Measurements from ENCODE around the gene ESYT2. TPM values are rescaled to one million over a fixed set of nuclear protein-coding genes. Genes with fewer than 3 reads are reported as not detected.

The ESYT2 gene
- polyA plus RNA-seq, 1 of the 3 experiments (the other 2 are of a cell fraction), result 34.2 TPM

GRCh38 chr7:158723714-158724385 is 105.5 kb downstream of the ESYT2 start:
- peaks cover 4% of the 10 kb centered on the region for H3F3A ChIP-seq (replicated peaks; ENCODE audit: insufficient read depth)
- H3K4me1 ChIP-seq (ENCODE audit: control insufficient read depth in 1 of 2, insufficient read depth in 2 of 2, low read depth in 1 of 2, low read length in 1 of 2), result no peaks in the 10 kb centered on the region
- H3K9ac ChIP-seq, result no peak overlapping the region
- 87% methylated on average over 12 of the region's 12 CpGs for WGBS (ENCODE audit: low lambda C conversion rate)
- no peak overlapping the region for H3K4me3 ChIP-seq (ENCODE audit: low read depth in 2 of 2, low read length in 1 of 2)
- H3K27me3 ChIP-seq (ENCODE audit: insufficient read depth), result no peaks in the 10 kb centered on the region
- no peak for TF ChIP-seq FOXM1 (IDR thresholded peaks at IDR 0.05; ENCODE audit: low read depth)
- no peak for TF ChIP-seq CHD2 (IDR thresholded peaks at IDR 0.05; ENCODE audit: low read length, partially characterized antibody)
- no peak for TF ChIP-seq GATA2 (CRISPR knock-in tag; IDR thresholded peaks at IDR 0.05)
- TF ChIP-seq EP300 (IDR thresholded peaks at IDR 0.05; ENCODE audit: borderline replicate concordance in 1 of 2, low read depth in 1 of 2, low read length in 1 of 2), result no peak
- no peak for TF ChIP-seq TAF1 (IDR thresholded peaks at IDR 0.05; ENCODE audit: borderline replicate concordance, low read depth, low read length)
- no peak for TF ChIP-seq NFIC (IDR thresholded peaks at IDR 0.05; ENCODE audit: borderline replicate concordance)
- H2AFZ ChIP-seq (ENCODE audit: low read depth), result no peak overlapping the region
- ChIA-PET POLR2A (no interaction called here), CTCF (interaction anchor here (0.9 to 1.0 kb wide), 2 partner anchors 9 to 10 kb away, joined by 3 to 6 read pairs; no protein-coding TSS in a partner anchor)
- no peak for DNase-seq
- H3K9me3 ChIP-seq, result no peaks in the 10 kb centered on the region
- no peaks in the 10 kb centered on the region for H4K20me1 ChIP-seq (ENCODE audit: insufficient read depth)
- no peak overlapping the region for H3K27ac ChIP-seq (ENCODE audit: low read depth in 2 of 2, low read length in 1 of 2)
- no peaks in the 10 kb centered on the region for H3K9me2 ChIP-seq
- no peaks in the 10 kb centered on the region for H3K79me2 ChIP-seq (ENCODE audit: insufficient read depth)
- H3K36me3 ChIP-seq (replicated peaks in 1 of 2; ENCODE audit: control insufficient read depth in 1 of 2, insufficient read depth in 2 of 2, low read length in 1 of 2), result no peaks in the 10 kb centered on the region
- no peak overlapping the region for H3K4me2 ChIP-seq

GRCh38 chr7:158723266-158723665 is 106.0 kb downstream of the ESYT2 start:
- ChIA-PET POLR2A (no interaction called here), CTCF (interaction anchor here (0.9 to 1.0 kb wide), 2 partner anchors 8 to 11 kb away, joined by 3 to 6 read pairs; no protein-coding TSS in a partner anchor)
- no peak overlapping the region for H3K4me2 ChIP-seq

More at GRCh38 chr7:158723266-158723665, 106.0 kb downstream of the ESYT2 start:
- H3K4me3 ChIP-seq (ENCODE audit: low read depth in 2 of 2, low read length in 1 of 2), result no peak overlapping the region
- 76% methylated on average over 5 of the region's 13 CpGs for WGBS (ENCODE audit: low lambda C conversion rate)
- H3F3A ChIP-seq (replicated peaks; ENCODE audit: insufficient read depth), result peaks cover 4% of the 10 kb centered on the region
- H3K9ac ChIP-seq, result no peak overlapping the region
- no peaks in the 10 kb centered on the region for H3K9me2 ChIP-seq
- no peak overlapping the region for H3K27ac ChIP-seq (ENCODE audit: low read depth in 2 of 2, low read length in 1 of 2)
- DNase-seq, result no peak
- no peaks in the 10 kb centered on the region for H4K20me1 ChIP-seq (ENCODE audit: insufficient read depth)
- no peaks in the 10 kb centered on the region for H3K4me1 ChIP-seq (ENCODE audit: control insufficient read depth in 1 of 2, insufficient read depth in 2 of 2, low read depth in 1 of 2, low read length in 1 of 2)
- TF ChIP-seq ZBTB33 (IDR thresholded peaks at IDR 0.05; ENCODE audit: borderline replicate concordance, low read depth), result no peak
- no peaks in the 10 kb centered on the region for H3K27me3 ChIP-seq (ENCODE audit: insufficient read depth)
- H3K9me3 ChIP-seq, result no peaks in the 10 kb centered on the region
- no peaks in the 10 kb centered on the region for H3K79me2 ChIP-seq (ENCODE audit: insufficient read depth)
- no peak overlapping the region for H2AFZ ChIP-seq (ENCODE audit: low read depth)
- no peaks in the 10 kb centered on the region for H3K36me3 ChIP-seq (replicated peaks in 1 of 2; ENCODE audit: control insufficient read depth in 1 of 2, insufficient read depth in 2 of 2, low read length in 1 of 2)

Measured in SK-N-SH (cell line).